HTR-8/SVneo (cell line): ENCODE measurements around the gene NIPSNAP2.
"Not testable (repeated sequence)": the region's sequence is repeated elsewhere in the genome, so short reads cannot be mapped to it uniquely, and the experiment has no call there.

Experiments
- DNase-seq: peaks from one replicate; pipeline ENCODE4 v3.0.0; 2011; ENCODE audit warnings: low spot score, mixed read lengths; ENCODE audit not compliant: insufficient read length
- FAIRE-seq: peaks from 2 replicates; lab custom pipeline; 2011; peaks lifted over from hg19 to GRCh38; lab: Jason Lieb, UNC

Gene NIPSNAP2

DNA sequence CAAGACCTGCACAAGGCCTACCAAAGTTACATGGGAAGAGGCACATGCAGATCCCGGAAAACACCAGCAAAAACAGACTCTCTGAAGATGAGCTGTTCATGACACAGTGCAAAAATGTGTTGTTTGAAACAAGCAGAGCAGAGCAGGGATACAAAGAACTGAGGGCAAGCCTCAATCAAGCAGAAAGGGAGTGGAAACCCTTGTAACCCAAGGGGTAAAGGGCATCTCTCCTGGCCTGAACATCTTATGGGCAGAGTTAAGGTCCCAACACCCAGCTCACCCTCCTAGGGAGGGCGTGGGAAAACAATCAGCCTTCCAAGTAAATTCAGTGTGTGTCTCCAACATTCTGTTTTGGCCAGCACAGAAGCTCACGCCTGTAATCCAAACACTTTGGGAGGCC, 76.3 kb downstream of the NIPSNAP2 start:
- DNase-seq = no peak
- no peak for FAIRE-seq

DNA sequence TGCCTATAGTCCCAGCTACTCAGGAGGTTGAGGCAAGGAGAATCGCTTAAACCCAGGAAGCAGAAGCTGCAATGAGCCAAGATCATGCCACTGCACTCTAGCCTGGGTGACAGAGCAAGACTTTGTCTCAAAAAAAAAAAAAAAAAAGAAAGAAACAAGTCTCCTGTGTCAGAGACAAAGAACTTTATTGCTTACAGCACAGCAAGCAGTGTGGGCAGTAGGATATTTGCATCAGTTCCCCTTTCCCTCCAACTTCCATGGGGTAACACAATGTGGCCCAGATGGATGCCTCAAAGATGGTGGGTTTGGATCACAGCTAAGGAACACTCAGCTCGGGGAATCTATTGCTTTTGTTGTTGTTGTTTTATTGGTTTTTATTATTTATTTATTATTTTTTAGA, 81.4 kb downstream of the NIPSNAP2 start:
- FAIRE-seq, DNase-seq: not testable (repeated sequence)

DNA sequence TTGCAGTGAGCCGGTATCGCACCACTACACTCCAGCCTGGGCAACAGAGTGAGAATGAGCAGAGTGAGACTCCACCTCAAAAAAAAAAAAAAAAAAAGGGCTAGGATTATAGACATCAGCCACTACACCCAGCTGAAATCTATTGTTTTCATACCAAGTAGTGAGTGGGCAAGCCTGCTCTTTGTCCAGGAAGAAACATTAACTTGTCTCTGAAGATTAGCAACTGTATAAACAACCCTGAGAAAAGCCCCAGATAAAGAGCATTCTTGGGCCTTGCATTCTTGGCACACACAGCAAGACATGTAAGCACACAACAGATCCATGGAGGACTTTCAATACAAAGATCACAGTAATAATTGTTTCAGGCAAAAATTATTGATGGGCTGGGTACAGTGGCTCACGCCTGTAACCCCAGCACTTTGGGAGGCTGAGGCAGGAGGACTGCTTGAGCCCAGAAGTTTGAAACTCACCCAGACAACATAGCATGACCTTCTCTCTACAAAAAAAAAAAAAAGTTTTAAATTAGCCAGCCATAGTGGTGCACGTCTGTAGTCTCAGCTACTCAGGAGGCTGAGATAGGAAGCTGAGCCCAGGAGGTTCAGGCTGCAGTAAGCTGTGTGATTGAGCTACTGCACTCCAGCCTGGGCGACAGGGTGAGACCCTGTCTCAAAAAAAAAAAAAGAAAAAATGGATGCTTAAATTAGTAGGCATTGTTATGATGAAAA, 82.5 kb downstream of the NIPSNAP2 start:
- FAIRE-seq (no peak), DNase-seq (no peak)

DNA sequence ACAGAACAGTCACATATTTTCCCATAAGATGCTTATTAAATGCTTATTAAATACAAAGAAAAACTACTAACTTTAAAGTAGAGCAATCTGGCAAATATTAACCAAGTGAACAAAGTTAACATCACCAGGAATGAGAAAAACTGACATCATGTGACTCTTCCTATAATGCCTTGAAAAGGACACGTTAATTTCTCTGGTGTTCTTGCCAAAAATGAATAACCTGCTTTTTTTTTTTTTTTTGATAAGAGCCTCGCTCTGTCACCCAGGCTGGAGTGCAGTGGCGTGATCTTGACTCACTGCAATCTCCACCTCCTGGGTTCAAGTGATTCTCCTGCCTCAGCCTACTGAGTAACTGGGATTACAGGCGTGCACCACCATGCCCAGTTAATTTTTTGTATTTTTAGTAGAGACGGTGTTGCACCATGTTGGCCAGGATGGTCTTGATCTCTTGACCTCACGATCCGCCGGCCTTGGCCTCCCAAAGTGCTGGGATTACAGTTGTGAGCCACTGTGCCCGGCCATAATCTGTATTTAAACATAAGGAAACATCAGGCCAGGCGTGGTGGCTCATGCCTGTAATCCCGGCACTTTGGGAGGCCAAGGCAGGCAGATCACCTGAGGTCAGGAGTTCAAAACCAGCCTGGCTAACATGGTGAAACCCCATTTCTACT, 83.2 kb downstream of the NIPSNAP2 start:
- not testable (repeated sequence) for FAIRE-seq, DNase-seq

DNA sequence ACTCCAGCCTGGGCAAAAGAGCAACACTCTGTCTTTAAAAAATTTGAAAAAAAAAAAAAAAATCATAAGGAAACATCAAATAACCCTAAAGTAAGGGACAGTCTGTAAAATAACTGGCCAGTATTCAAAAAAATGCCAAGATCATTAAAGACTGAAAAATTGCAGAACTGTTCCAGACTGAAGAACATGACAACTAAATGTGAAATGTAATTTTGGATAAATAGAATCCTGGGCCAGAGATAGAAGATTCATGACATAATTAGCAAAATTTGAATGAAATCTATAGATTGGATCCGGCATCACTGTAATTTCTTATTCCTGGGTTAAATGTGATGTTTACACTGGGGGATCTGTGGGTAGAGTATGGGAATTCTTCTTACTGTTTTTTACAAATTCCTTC, 83.9 kb downstream of the NIPSNAP2 start:
- FAIRE-seq (no peak), DNase-seq (no peak)

DNA sequence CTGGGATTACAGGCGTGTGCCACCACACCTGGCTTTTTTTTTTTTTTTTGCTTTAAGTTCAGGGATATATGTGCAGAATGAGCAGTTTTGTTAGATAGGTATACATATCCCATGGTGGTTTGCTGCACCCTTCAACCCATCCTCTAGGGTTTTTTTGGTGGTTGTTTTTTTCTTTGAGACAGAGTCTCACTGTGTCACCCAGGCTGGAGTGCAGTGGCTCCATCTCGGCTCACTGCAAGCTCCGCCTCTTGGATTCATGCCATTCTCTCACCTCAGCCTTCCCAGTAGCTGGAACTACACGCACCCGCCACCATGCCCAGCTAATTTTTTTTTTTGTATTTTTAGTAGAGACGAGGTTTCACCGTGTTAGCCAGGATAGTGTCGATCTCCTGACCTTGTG, 84.4 kb downstream of the NIPSNAP2 start:
- not testable (repeated sequence) for FAIRE-seq, DNase-seq
